Lung (tissue), 12 donors: ENCODE measurements around the gene TSEN34. TPM values are rescaled to one million over a fixed set of nuclear protein-coding genes. Genes with fewer than 3 reads are reported as not detected.
"Not testable (repeated sequence)": the region's sequence is repeated elsewhere in the genome, so short reads cannot be mapped to it uniquely, and the experiment has no call there.

Source experiments
- ATAC-seq: fragments of 200-7000 bp; cut with Tn5 transposase; one replicate; pipeline ENCODE4 v1.9.1; 2020; ENCODE audit warnings: moderate number of reproducible peaks; ENCODE audit not compliant: insufficient read depth, low FRiP score
- DNase-seq, 3 donors: peaks; one replicate each; pipeline ENCODE4 v3.0.0-alpha.2; 2013 to 2017
- H3K27ac ChIP-seq, 2 donors: one replicate each; pipeline ENCODE4 v1.5.1; 2013; ENCODE audit warnings: mild to moderate bottlenecking in 2 of 2, moderate library complexity in 2 of 2, control low read depth in 1 of 2, inconsistent platforms in 1 of 2, low read depth in 1 of 2, low read length in 1 of 2
- H3K27me3 ChIP-seq, 3 donors: one replicate each; pipeline ENCODE4 v1.5.1; 2013; ENCODE audit warnings: low read length in 2 of 3; ENCODE audit not compliant: control insufficient read depth in 3 of 3, insufficient read depth in 3 of 3
- H3K36me3 ChIP-seq, 4 donors: one replicate each; pipeline ENCODE4 v1.5.1; 2013; ENCODE audit warnings: low read length in 4 of 4, mild to moderate bottlenecking in 1 of 4, moderate library complexity in 1 of 4; ENCODE audit not compliant: control insufficient read depth in 4 of 4, insufficient read depth in 4 of 4
- H3K4me1 ChIP-seq, 5 donors: one replicate each; pipeline ENCODE4 v1.5.1; 2013; ENCODE audit warnings: low read length in 5 of 5, mild to moderate bottlenecking in 2 of 5, moderate library complexity in 1 of 5; ENCODE audit not compliant: control insufficient read depth in 5 of 5, insufficient read depth in 5 of 5
- H3K4me3 ChIP-seq: one replicate; pipeline ENCODE4 v1.5.1; 2013; ENCODE audit warnings: mild to moderate bottlenecking, control low read depth, moderate library complexity
- H3K9ac ChIP-seq, 2 donors: one replicate each; pipeline ENCODE4 v1.5.1; 2013; ENCODE audit warnings: low read length in 2 of 2, control low read depth in 1 of 2; ENCODE audit not compliant: insufficient read depth in 1 of 2
- H3K9me3 ChIP-seq, 4 donors: one replicate each; pipeline ENCODE4 v1.5.1; 2013; ENCODE audit warnings: low read length in 3 of 4, mild to moderate bottlenecking in 1 of 4, moderate library complexity in 1 of 4; ENCODE audit not compliant: control insufficient read depth in 4 of 4, insufficient read depth in 3 of 4
- WGBS, 2 donors: extraction: QIAGEN DNeasy Blood & Tissue Kit; methylation state at CpG; one replicate each; pipeline ENCODE4 v1.1.7; 2013; 5-methylcytosine and 5-hydroxymethylcytosine counted together
- polyA plus RNA-seq, 2 donors: library from polyadenylated mRNA; stranded (reverse); fragments of 200-250 nt; gene quantifications; one replicate each; pipeline ENCODE4 v1.2.1, GENCODE V29; 2013
- total RNA-seq, 2 donors: library from RNA; depleted of rRNA in 1 of 2; stranded (reverse); fragments of >200 nt in 1 of 2; gene quantifications; one replicate each; pipeline ENCODE4 v1.2.1, GENCODE V29; 2014 to 2021
- TF ChIP-seq, protein P1 (sequence below): IDR thresholded peaks from 2 replicates; pipeline ENCODE4 v1.5.1; 2012; ENCODE audit warnings: mild to moderate bottlenecking; ENCODE audit errors: control extremely low read depth, extremely low read depth
- donor health status: control.
- donor health status: control.
- donor health status: Bipolar disorder and iron deficiency.
- donor health status: healthy.
- donor health status: DM: yes; HTN: yes; CAD: no.

The TSEN34 gene
- total and polyA plus RNA-seq, 4 donors, result 38.0 to 102 (median 55.2) TPM

DNA sequence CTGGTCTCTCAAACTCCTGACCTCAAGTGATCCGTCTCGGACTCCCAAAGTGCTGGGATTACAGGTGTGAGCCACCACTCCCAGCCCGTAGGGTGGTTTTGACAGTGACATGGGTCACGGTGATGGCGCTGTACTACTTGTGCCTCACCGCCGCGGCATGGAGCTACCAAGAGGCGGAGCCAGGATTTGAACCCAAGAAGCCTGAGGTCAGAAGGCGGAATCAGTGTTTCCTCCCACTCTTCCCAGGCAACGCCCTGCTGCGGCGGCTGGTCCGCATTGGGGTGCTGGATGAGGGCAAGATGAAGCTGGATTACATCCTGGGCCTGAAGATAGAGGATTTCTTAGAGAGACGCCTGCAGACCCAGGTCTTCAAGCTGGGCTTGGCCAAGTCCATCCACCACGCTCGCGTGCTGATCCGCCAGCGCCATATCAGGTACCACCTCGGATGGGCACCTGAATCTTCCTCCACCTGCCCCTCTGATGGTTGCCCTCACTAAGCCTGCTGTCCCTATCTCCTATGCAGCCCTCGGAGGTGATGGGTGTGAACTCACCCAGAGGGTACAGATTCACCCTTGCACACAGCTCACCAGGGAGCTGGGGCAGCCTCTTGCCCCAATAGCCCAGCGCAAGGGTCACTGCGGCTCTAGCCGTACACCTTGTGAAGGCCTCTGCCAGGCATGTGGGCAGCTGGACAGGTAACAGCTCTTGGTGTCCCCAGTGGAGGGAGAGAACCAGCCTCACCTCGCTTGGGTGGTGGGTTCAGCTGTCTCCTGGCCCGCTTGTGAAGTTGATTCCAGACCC is 15.1 kb downstream of the TSEN34 start:
- Histone ChIP-seq H3K4me1 (peaks cover 20 to 64% (median 38%) of the 10 kb centered on the region in 5 donors), H3K27me3 (no peaks in the 10 kb centered on the region), H3K9ac (no peak overlapping the region), H3K4me3 (no peak overlapping the region), H3K27ac (peak overlapping the region in 1 of 2 donors; percentile 97), H3K36me3 (peaks cover 31 to 54% (median 43%) of the 10 kb centered on the region in 4 donors), H3K9me3 (no peaks in the 10 kb centered on the region)
- 87 to 89% methylated on average over 27 of the region's 27 CpGs for WGBS, 2 donors
- TF ChIP-seq, protein P1, sequence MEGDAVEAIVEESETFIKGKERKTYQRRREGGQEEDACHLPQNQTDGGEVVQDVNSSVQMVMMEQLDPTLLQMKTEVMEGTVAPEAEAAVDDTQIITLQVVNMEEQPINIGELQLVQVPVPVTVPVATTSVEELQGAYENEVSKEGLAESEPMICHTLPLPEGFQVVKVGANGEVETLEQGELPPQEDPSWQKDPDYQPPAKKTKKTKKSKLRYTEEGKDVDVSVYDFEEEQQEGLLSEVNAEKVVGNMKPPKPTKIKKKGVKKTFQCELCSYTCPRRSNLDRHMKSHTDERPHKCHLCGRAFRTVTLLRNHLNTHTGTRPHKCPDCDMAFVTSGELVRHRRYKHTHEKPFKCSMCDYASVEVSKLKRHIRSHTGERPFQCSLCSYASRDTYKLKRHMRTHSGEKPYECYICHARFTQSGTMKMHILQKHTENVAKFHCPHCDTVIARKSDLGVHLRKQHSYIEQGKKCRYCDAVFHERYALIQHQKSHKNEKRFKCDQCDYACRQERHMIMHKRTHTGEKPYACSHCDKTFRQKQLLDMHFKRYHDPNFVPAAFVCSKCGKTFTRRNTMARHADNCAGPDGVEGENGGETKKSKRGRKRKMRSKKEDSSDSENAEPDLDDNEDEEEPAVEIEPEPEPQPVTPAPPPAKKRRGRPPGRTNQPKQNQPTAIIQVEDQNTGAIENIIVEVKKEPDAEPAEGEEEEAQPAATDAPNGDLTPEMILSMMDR, result no peak
- ATAC-seq (no peak), DNase-seq (no peak)

GRCh38 chr19:54206831-54207177 is 15.7 kb downstream of the TSEN34 start:
- H3K36me3 ChIP-seq, result peaks cover 31 to 48% (median 39%) of the 10 kb centered on the region in 4 donors
- H3K27me3 ChIP-seq, result no peaks in the 10 kb centered on the region
- TF ChIP-seq, protein P1, result no peak
- H3K9me3 ChIP-seq, result no peaks in the 10 kb centered on the region
- H3K27ac ChIP-seq, result peak overlapping the region in 1 of 2 donors; percentile 97
- H3K4me3 ChIP-seq, result no peak overlapping the region
- ATAC-seq (no peak), DNase-seq (no peak)
- no peak overlapping the region for H3K9ac ChIP-seq
- H3K4me1 ChIP-seq, result peaks cover 20 to 60% (median 33%) of the 10 kb centered on the region in 5 donors
- WGBS, 2 donors, result 72 to 83% methylated on average over 13 of the region's 13 CpGs

DNA sequence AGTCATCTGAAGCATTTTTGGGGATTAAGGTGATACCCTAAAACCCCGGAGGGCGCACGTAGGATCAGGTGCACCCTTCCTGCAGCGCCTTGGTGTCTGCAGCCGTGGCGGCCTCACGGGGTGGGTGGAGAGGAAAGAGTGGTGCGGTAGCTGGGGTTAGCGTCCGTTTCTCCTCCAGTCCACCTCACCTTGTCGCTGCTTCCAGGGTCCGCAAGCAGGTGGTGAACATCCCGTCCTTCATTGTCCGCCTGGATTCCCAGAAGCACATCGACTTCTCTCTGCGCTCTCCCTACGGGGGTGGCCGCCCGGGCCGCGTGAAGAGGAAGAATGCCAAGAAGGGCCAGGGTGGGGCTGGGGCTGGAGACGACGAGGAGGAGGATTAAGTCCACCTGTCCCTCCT is 16.1 kb downstream of the TSEN34 start:
- not testable (repeated sequence) for H3K9me3 ChIP-seq, ATAC-seq, H3K27me3 ChIP-seq, H3K4me3 ChIP-seq, DNase-seq, H3K9ac ChIP-seq
- peak overlapping the region in 1 of 2 donors; percentile 97 for H3K27ac ChIP-seq
- 45 to 64% methylated on average over 21 to 23 of the region's 23 CpGs for WGBS, 2 donors
- peaks cover 17 to 56% (median 33%) of the 10 kb centered on the region in 5 donors for H3K4me1 ChIP-seq
- peaks cover 31 to 44% (median 38%) of the 10 kb centered on the region in 4 donors for H3K36me3 ChIP-seq

DNA sequence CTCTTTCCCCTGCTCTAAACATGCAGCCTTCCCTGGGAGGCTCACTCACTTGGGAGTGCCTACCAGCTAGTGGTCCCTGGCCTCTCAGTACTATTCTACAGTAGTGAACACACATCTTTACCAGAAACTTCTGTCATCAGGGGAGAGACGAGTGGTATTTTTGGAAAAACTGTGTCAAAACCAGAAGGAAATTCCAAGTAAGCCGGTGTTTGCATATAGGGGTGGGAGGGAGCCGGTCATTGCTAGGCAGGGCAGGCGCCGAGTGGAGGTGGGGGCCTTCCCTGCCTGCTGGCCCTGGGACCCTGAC is 16.5 kb downstream of the TSEN34 start:
- 17 to 42% methylated on average over 5 of the region's 5 CpGs for WGBS, 2 donors
- no peaks in the 10 kb centered on the region for H3K27me3 ChIP-seq
- DNase-seq (no peak), ATAC-seq (no peak)
- H3K9ac ChIP-seq, result no peak overlapping the region
- H3K36me3 ChIP-seq, result peaks cover 27 to 42% (median 34%) of the 10 kb centered on the region in 4 donors
- H3K4me3 ChIP-seq, result no peak overlapping the region
- no peaks in the 10 kb centered on the region for H3K9me3 ChIP-seq
- TF ChIP-seq, protein P1, result no peak
- peaks cover 14 to 52% (median 32%) of the 10 kb centered on the region in 5 donors for H3K4me1 ChIP-seq
- H3K27ac ChIP-seq, result peak overlapping the region in 1 of 2 donors; percentile 97
